Body of pancreas (tissue), 4 donors: ENCODE data around the gene CP.

Experiments used
- POLR2A ChIP-seq, 3 donors: fragments of 450-650 bp; IDR thresholded peaks; one replicate each; pipeline ENCODE4 v1.6.1; 2016; ENCODE audit warnings: antibody characterized with exemption in 3 of 3, mild to moderate bottlenecking in 2 of 3
- TF ChIP-seq, protein P1 (sequence below), 7 experiments: fragments of 450-650 bp in 4 of 7; fragments of 200-600 bp in 3 of 7; sonication (generic) in 3 of 7; IDR thresholded peaks; one replicate each; pipeline ENCODE4 v1.5.1; 2016 to 2019; ENCODE audit warnings: antibody characterized with exemption in 7 of 7

GRCh38 chr3:149153402-149153801, 68.2 kb downstream of the CP start:
- TF ChIP-seq, protein P1, sequence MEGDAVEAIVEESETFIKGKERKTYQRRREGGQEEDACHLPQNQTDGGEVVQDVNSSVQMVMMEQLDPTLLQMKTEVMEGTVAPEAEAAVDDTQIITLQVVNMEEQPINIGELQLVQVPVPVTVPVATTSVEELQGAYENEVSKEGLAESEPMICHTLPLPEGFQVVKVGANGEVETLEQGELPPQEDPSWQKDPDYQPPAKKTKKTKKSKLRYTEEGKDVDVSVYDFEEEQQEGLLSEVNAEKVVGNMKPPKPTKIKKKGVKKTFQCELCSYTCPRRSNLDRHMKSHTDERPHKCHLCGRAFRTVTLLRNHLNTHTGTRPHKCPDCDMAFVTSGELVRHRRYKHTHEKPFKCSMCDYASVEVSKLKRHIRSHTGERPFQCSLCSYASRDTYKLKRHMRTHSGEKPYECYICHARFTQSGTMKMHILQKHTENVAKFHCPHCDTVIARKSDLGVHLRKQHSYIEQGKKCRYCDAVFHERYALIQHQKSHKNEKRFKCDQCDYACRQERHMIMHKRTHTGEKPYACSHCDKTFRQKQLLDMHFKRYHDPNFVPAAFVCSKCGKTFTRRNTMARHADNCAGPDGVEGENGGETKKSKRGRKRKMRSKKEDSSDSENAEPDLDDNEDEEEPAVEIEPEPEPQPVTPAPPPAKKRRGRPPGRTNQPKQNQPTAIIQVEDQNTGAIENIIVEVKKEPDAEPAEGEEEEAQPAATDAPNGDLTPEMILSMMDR (IDR thresholded peaks at IDR 0.05), result no peak
- TF ChIP-seq POLR2A (IDR thresholded peaks at IDR 0.05), result no peak
